Tibial nerve (tissue), 4 donors: ENCODE results near the gene REX1BD.

Experiments
- CTCF ChIP-seq, 5 experiments: fragments of 200-600 bp in 3 of 5; fragments of 450-650 bp in 2 of 5; sonication (generic) in 3 of 5; IDR thresholded peaks; one replicate each; pipeline ENCODE4 v1.5.1; 2016 to 2019; ENCODE audit warnings: antibody characterized with exemption in 5 of 5, mild to moderate bottlenecking in 3 of 5, moderate library complexity in 2 of 5
- EP300 ChIP-seq, 2 donors: sonication (generic); formaldehyde crosslinking; IDR thresholded peaks; one replicate each; pipeline ENCODE4 v1.6.1; 2017; ENCODE audit warnings: antibody characterized with exemption in 2 of 2, mild to moderate bottlenecking in 1 of 2
- POLR2A ChIP-seq, 2 donors: fragments of 450-650 bp; IDR thresholded peaks; one replicate each; pipeline ENCODE4 v1.6.1; 2017; ENCODE audit warnings: antibody characterized with exemption in 2 of 2, mild to moderate bottlenecking in 2 of 2, moderate library complexity in 2 of 2

DNA sequence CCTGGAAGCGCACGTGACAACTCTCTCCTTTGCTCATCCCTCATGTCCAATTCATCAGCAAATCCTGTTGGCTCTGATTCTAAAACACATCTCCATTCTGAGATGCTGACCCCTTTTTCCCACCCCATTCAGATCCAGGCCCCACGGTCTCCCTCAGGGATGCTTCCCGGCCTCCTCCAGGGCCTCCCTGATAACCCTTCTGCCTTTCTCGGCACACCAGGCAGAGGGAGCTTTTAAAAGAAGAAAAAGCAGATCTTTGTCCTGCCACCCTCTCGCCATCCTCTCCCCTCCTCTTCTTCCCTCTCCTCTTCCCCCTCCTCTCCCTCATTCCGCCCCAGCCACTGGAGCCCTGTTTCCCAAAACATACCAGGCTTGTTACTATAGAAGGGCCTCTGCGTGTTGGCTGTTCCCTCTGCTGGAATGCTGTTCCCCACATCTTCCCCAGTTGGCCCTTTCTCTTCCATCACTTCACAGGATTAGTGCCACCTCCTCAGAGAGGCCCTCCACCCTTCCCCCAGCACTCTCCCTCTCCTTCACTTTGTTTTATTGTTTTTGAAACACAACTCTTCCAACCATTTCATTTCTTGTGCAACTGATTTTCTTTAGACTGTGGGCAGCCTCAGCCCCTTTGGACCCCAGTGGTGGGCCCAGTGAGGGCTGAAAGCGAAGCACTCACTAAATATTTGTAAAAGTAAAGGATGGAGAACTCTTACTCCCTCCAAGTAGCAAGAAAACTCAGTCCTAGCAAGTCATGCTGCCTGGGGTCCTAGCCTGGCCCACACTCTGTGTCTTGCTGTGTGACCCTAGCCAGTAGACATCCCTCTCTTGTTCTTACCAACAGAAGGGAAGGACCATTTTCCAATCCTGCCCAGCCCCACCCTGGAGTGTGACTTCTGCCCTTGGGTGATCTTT is 20.5 kb downstream of the REX1BD start:
- TF ChIP-seq EP300 (IDR thresholded peaks at IDR 0.05) (no peak), CTCF (IDR thresholded peaks at IDR 0.05) (no peak), POLR2A (IDR thresholded peaks at IDR 0.05) (no peak)
